Kidney epithelial cell (primary cell): Measurements from ENCODE around the gene CTDSP1. TPM values are rescaled to one million over a fixed set of nuclear protein-coding genes. Genes with fewer than 3 reads are reported as not detected.
A peak's percentile ranks its signal among the peaks of the same experiment; 100 is the strongest.

Source experiments
- DNase-seq: peaks from one replicate; pipeline ENCODE4 v3.0.0-alpha.2; 2010; ENCODE audit warnings: low read depth
- H3K27me3 ChIP-seq: 2 replicates; pipeline ENCODE4 v1.6.0; 2011; ENCODE audit warnings: low read length; ENCODE audit not compliant: control insufficient read depth, insufficient read depth
- H3K36me3 ChIP-seq: 2 replicates; pipeline ENCODE4 v1.5.1; 2011; ENCODE audit warnings: low read length; ENCODE audit not compliant: control insufficient read depth, insufficient read depth
- H3K4me3 ChIP-seq: 2 replicates; pipeline ENCODE4 v1.5.1; 2011; ENCODE audit warnings: low read depth, mild to moderate bottlenecking, control low read depth, low read length
- total RNA-seq: library from RNA; depleted of rRNA; stranded (reverse); fragments of >200 nt; gene quantifications from 2 replicates; pipeline ENCODE4 v1.2.3, GENCODE V29; 2015
- TF ChIP-seq, protein P1 (sequence below): IDR thresholded peaks from 2 replicates; pipeline ENCODE4 v1.5.1; 2011; ENCODE audit warnings: mild to moderate bottlenecking, moderate library complexity, low read length, control low read depth, inconsistent platforms; ENCODE audit not compliant: insufficient read depth, poor library complexity, severe bottlenecking

CTDSP1 gene
- total RNA-seq, 1 donor from 2014 or later = 37.8 TPM

DNA sequence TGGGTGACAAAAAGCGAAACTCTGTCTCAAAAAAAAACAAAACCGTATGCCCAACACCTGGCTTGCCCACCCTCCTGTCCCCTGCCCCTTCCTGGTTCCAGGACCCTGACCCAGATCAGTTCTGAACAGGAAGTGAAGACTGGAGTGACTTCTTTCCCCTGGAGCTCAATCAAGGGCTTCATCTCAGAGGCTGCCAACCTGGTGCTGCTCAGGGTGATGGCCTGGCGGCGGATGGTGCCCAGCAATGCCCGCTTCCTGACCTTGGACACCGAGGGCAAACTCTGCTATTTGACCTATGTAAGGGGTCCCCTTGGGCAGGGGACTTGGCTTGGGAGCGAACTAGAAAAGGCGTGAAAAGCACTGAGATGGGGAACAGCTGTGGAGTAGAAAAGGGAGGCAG, 37.1 kb upstream of the CTDSP1 start:
- TF ChIP-seq, protein P1, sequence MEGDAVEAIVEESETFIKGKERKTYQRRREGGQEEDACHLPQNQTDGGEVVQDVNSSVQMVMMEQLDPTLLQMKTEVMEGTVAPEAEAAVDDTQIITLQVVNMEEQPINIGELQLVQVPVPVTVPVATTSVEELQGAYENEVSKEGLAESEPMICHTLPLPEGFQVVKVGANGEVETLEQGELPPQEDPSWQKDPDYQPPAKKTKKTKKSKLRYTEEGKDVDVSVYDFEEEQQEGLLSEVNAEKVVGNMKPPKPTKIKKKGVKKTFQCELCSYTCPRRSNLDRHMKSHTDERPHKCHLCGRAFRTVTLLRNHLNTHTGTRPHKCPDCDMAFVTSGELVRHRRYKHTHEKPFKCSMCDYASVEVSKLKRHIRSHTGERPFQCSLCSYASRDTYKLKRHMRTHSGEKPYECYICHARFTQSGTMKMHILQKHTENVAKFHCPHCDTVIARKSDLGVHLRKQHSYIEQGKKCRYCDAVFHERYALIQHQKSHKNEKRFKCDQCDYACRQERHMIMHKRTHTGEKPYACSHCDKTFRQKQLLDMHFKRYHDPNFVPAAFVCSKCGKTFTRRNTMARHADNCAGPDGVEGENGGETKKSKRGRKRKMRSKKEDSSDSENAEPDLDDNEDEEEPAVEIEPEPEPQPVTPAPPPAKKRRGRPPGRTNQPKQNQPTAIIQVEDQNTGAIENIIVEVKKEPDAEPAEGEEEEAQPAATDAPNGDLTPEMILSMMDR = no peak
- no peak overlapping the region for H3K4me3 ChIP-seq

DNA sequence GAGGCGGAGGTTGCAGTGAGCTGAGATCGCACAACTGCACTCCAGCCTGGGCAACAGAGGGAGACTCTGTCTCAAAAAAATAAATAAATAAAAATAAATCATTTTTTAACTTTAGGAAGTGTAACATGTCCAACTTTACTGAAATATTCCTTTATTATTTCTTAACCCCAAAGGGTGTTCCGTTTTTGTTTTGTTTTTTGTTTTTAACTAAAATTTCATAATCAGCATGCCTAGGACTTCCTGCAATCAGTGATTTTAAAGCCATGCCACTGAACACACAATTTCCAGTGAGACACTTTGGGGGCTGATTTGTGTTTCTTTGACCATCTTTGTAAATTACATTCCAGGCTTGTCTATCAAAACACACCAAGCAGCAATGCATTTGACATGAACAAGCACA, 35.9 kb upstream of the CTDSP1 start:
- TF ChIP-seq, protein P1 = no peak
- Histone ChIP-seq H3K4me3 (no peak overlapping the region), H3K36me3 (no peaks in the 10 kb centered on the region), H3K27me3 (no peaks in the 10 kb centered on the region)
- no peak for DNase-seq

More for the DNA sequence above, 37.1 kb upstream of the CTDSP1 start:
- no peak for DNase-seq
- Histone ChIP-seq H3K27me3 (no peaks in the 10 kb centered on the region), H3K36me3 (no peaks in the 10 kb centered on the region)

DNA sequence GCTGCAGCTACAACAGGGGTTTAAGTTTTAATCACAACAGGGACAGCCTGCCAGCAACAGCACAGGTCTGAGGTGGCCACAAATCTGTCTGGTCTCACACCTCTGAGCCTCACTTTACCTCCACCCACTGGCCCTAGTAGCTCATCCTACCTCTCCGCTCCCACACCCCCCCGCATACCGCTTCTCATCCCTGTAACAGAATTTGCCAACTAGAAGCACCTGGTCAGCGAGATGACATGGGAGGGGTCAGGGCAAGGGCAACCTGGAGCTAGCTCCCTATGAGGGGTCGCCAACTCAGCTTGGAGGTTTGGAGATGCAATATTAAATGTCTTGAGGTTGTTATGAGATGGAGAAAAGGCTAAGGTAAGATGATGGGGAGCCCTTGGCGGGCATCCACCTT, 35.5 kb upstream of the CTDSP1 start:
- TF ChIP-seq, protein P1 = no peak
- Histone ChIP-seq H3K36me3 (no peaks in the 10 kb centered on the region), H3K4me3 (no peak overlapping the region), H3K27me3 (no peaks in the 10 kb centered on the region)
- DNase-seq = no peak

DNA sequence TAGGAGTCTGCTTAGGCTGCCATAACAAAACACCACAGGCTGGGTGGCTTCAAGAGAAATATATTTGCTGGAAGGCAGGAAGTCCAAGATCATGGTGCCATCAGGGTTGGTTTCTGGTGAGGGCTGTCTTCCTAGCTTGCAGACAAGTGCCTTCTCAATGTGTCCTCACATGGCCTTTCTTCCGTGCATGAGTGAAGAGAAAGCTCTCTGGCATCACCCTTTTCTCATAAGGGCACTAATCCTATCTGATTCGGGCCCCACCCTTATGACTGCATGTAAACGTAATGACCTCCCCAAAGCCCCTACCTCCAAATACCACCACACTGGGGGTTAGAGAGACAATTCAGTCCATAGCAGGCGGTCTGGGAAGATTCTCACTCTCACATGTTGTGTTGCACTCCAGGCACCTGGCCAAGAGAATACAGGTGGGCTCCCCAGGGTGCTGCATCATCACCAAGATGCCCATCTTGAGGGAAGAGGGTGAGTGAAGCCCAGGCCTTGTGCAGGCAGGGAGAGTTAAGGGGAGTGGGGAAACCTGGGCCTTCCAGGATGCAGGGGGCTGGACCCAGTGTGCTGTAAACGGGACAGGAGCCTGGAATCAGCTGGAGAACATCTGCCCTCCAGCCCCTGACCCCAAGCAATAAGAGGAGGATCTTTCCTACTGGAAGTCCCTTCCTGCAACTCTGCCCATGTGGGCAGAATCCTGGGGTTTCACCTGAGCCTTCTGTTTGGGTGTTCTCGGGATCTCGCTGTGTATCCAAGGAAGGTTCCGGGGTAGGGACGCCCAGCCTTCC, 32.9 kb upstream of the CTDSP1 start:
- peak overlapping the region; percentile 43 for H3K4me3 ChIP-seq

DNA sequence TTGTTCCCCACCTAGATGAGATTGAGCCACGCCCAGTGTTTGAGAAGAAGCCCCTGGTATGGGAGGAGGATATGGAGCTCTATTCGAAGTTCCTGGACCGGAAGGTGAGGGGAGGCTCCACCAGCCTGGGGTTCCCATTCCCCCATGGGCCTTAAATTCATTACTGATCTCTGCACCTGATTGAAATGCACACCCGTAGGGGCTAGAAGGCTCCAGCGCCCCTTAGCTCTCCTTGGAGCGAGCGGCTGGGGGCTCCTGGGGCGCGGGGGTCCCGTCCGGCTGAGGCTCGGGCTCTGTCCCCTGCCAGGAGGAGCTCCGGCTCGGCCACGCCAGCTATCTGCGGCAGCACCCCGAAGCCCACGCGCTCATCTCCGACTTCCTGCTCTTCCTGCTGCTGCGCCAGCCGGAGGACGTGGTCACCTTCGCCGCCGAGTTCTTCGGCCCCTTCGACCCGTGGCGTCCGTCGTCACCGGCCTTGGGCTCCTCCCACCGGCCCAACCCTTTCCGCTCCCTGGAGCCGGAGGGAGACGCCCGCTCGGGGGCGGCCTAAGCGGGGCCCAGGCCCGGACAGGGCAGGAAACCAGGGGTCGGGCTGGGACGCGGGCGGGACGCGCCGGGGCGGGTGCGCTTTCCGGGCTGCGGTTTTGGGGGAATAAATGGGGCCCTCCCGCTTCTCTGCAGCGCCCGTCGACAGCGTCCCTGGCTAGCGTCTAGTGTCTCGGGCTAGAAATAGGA, 32.1 kb upstream of the CTDSP1 start:
- Histone ChIP-seq H3K4me3 (peak overlapping the region; percentile 43), H3K27me3 (no peaks in the 10 kb centered on the region), H3K36me3 (no peaks in the 10 kb centered on the region)
- DNase-seq = no peak
- TF ChIP-seq, protein P1 = no peak

More for the DNA sequence above, 32.9 kb upstream of the CTDSP1 start:
- no peak for DNase-seq
- TF ChIP-seq, protein P1 = no peak
- H3K27me3 ChIP-seq = no peaks in the 10 kb centered on the region
- H3K36me3 ChIP-seq = no peaks in the 10 kb centered on the region
